Astrocyte of the spinal cord (primary cell): ENCODE results near the gene VPS54.

Source experiments
- DNase-seq: peaks from one replicate; pipeline ENCODE4 v3.0.0; 2011; ENCODE audit warnings: low read depth, low spot score
- H3K4me3 ChIP-seq: 2 replicates; pipeline ENCODE4 v1.5.1; 2011; ENCODE audit warnings: low read depth, mild to moderate bottlenecking, low read length, moderate library complexity
- in situ Hi-C: cut with HindIII; loops from 2 replicates; pipeline ENCODE4 v1.10.0; 2017; ENCODE audit warnings: low sequenced_read_pairs
- TF ChIP-seq, protein P1 (sequence below): IDR thresholded peaks from 2 replicates; pipeline ENCODE4 v1.5.1; 2012; ENCODE audit warnings: low read depth, mild to moderate bottlenecking, low read length, inconsistent platforms

VPS54 gene

DNA sequence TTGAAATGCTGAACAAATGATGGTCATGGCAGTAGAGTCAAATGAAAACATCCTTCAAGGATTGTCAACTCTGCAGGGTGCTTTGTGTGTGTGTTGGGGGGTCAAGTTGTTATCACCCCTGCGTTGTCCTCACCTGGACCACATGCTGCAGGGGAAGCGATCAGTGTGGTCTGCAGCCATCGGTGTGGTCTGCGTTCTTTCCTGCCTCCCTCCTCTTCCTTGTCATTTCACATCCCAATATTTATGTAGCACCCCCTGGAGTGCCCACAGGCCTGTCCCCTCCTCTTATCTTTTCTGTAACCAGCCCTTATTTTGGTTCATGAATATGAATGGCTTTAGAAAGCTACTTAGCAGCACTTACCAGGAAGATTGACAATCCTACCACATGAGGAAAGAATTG lies 138.6 kb downstream of the VPS54 start:
- no peak for DNase-seq
- TF ChIP-seq, protein P1, sequence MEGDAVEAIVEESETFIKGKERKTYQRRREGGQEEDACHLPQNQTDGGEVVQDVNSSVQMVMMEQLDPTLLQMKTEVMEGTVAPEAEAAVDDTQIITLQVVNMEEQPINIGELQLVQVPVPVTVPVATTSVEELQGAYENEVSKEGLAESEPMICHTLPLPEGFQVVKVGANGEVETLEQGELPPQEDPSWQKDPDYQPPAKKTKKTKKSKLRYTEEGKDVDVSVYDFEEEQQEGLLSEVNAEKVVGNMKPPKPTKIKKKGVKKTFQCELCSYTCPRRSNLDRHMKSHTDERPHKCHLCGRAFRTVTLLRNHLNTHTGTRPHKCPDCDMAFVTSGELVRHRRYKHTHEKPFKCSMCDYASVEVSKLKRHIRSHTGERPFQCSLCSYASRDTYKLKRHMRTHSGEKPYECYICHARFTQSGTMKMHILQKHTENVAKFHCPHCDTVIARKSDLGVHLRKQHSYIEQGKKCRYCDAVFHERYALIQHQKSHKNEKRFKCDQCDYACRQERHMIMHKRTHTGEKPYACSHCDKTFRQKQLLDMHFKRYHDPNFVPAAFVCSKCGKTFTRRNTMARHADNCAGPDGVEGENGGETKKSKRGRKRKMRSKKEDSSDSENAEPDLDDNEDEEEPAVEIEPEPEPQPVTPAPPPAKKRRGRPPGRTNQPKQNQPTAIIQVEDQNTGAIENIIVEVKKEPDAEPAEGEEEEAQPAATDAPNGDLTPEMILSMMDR, result no peak
- H3K4me3 ChIP-seq, result no peak overlapping the region
- in situ Hi-C loops, result no loop called here

- in situ Hi-C loops, result no loop called here
- no peak for DNase-seq
- no peak overlapping the region for H3K4me3 ChIP-seq
- TF ChIP-seq, protein P1, result no peak
Observed at GRCh38 chr2:63879876-63880433, 139.3 kb downstream of the VPS54 start.

- no peak overlapping the region for H3K4me3 ChIP-seq
- TF ChIP-seq, protein P1, result no peak
- in situ Hi-C loops, result no loop called here
- no peak for DNase-seq
Observed at GRCh38 chr2:63878486-63878885, 140.7 kb downstream of the VPS54 start.

GRCh38 chr2:63876311-63876710 lies 142.9 kb downstream of the VPS54 start:
- TF ChIP-seq, protein P1, result no peak

DNA sequence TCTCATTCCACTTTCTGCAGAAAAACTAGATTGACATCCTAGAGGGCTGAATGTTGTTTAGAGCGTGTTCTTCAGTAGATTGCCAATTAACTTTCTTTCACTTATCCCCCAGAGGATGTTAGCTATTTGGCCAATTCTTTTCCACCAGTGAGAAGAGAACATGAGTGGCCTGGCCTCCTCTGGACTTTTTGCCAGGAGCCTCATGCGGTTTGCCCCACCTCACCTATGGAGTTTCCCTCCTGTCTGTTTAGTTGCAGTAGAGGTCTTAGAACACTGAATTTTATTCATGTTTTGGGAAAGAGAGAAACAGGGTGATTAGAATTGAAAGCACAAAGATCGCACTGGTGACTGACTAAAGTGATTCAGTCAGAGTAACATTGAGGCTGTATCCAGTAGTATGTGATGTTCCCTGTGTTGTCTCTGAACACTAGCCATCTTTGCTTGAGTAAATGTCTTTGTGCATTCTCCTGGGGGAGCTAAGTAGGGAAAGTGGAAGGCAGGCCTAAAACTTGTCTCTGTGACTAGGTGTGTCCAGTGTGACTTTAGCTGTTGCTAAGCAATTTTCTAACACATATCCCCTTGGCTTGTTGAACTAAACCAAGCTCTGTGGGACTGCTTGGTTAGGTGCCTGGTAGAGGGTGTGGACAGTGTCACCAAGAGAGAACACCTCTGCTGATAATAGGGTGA lies 143.5 kb downstream of the VPS54 start:
- in situ Hi-C loops, result no loop called here
- DNase-seq, result no peak
- TF ChIP-seq, protein P1, result no peak
- no peak overlapping the region for H3K4me3 ChIP-seq

More at GRCh38 chr2:63876311-63876710, 142.9 kb downstream of the VPS54 start:
- H3K4me3 ChIP-seq, result no peak overlapping the region
- in situ Hi-C loops, result no loop called here
- DNase-seq, result no peak

DNA sequence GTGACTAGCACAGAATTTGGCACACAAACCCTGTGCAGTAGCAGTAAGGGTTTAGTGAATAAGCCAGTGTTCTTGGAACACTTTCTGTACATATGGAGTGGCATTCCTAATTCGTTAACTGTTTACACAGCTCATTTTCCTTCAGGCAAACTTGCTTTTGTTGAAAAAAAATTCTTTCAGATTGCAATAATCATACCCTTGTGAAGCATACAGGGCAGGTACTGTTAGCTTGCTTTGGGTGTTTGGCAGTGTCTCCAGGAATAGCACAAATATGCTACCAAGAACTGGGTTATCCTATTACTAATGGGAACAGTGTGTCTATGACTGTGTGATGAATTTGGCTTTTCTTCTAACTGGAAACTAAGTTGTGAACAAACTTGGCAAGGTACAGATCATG lies 144.1 kb downstream of the VPS54 start:
- peak; percentile 28 for DNase-seq
- H3K4me3 ChIP-seq, result no peak overlapping the region
- TF ChIP-seq, protein P1, result no peak
- in situ Hi-C loops, result no loop called here
